Astrocyte (in vitro differentiated cells and primary cell): ENCODE measurements around the gene PEAK1.

ENCODE experiments used
- CTCF ChIP-seq: IDR thresholded peaks from 2 replicates; pipeline ENCODE4 v1.5.1; 2011; ENCODE audit warnings: low read depth, mild to moderate bottlenecking, inconsistent platforms, low read length, moderate library complexity; ENCODE audit not compliant: insufficient read depth
- EZH2 ChIP-seq: IDR thresholded peaks from 2 replicates; pipeline ENCODE4 v1.6.1; 2012; ENCODE audit warnings: mild to moderate bottlenecking, low read length, inconsistent platforms; ENCODE audit not compliant: insufficient read depth

GRCh38 chr15:77410701-77411618 is 8.9 kb downstream of the PEAK1 start:
- no peak for TF ChIP-seq CTCF
- TF ChIP-seq EZH2 = no peak
